ENCODE measurements around the gene PPP2R5C. TPM values are rescaled to one million over a fixed set of nuclear protein-coding genes. Genes with fewer than 3 reads are reported as not detected.

Gene PPP2R5C
- total RNA-seq, 2 donors from 2014 or later = 146 to 153 TPM

DNA sequence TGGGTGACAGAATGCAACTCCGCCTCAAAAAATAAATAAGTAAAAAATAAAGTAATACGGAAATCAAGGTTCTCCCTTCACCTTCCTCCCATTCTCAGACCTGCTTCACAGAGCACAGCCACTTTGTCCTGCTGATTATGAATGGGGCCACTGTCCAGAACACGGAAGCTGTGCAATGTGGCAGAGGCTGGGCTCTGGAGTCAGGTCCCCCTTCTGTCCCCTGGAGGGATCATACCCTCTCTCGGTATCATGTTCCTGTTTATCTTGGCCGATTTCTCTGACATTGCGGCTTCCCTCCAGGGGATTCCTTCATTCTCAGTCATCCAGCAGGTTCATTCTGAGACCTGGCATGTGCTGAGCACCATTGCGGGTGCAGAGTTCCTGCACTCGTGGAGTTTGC is 11.3 kb downstream of the PPP2R5C start:
- Histone ChIP-seq H3K4me1 (no peaks in the 10 kb centered on the region), H3K4me3 (no peak overlapping the region), H3K36me3 (no peaks in the 10 kb centered on the region), H3K27ac (no peak overlapping the region), H3K9me3 (no peaks in the 10 kb centered on the region), H3K9ac (ENCODE audit: low read depth in 2 of 2, low read length in 2 of 2) (no peak overlapping the region), H3K27me3 (no peaks in the 10 kb centered on the region)
- DNase-seq = no peak
- intact Hi-C loops (cut with DNase I) = no loop called here
- TF ChIP-seq, protein P1, sequence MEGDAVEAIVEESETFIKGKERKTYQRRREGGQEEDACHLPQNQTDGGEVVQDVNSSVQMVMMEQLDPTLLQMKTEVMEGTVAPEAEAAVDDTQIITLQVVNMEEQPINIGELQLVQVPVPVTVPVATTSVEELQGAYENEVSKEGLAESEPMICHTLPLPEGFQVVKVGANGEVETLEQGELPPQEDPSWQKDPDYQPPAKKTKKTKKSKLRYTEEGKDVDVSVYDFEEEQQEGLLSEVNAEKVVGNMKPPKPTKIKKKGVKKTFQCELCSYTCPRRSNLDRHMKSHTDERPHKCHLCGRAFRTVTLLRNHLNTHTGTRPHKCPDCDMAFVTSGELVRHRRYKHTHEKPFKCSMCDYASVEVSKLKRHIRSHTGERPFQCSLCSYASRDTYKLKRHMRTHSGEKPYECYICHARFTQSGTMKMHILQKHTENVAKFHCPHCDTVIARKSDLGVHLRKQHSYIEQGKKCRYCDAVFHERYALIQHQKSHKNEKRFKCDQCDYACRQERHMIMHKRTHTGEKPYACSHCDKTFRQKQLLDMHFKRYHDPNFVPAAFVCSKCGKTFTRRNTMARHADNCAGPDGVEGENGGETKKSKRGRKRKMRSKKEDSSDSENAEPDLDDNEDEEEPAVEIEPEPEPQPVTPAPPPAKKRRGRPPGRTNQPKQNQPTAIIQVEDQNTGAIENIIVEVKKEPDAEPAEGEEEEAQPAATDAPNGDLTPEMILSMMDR (IDR thresholded peaks at IDR 0.05) = no peak

DNA sequence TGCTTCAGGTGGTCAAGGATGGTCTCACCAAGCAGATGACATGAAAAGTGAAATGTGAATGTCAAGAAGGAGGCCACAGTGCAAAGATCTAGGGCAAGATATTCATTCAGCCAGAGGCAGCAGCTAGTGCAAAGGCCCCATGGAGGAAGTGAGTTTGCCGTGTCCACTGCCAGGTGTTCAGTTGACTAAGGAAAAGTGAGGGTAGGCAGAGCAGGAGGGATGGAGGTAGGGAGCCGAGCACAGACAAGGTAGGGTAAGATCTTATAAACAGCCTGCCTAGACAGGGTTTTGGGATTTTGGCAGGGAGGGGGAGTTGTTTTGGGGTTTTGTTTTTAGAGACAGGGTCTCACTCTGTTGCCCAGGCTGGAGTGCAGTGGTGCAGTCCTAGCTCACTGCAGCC is 11.9 kb downstream of the PPP2R5C start:
- DNase-seq = no peak
- Histone ChIP-seq H3K36me3 (no peaks in the 10 kb centered on the region), H3K9me3 (no peaks in the 10 kb centered on the region), H3K27ac (no peak overlapping the region), H3K4me3 (no peak overlapping the region), H3K4me1 (no peaks in the 10 kb centered on the region), H3K27me3 (no peaks in the 10 kb centered on the region), H3K9ac (ENCODE audit: low read depth in 2 of 2, low read length in 2 of 2) (no peak overlapping the region)
- TF ChIP-seq, protein P1 (IDR thresholded peaks at IDR 0.05) = no peak
- intact Hi-C loops (cut with DNase I) = no loop called here

DNA sequence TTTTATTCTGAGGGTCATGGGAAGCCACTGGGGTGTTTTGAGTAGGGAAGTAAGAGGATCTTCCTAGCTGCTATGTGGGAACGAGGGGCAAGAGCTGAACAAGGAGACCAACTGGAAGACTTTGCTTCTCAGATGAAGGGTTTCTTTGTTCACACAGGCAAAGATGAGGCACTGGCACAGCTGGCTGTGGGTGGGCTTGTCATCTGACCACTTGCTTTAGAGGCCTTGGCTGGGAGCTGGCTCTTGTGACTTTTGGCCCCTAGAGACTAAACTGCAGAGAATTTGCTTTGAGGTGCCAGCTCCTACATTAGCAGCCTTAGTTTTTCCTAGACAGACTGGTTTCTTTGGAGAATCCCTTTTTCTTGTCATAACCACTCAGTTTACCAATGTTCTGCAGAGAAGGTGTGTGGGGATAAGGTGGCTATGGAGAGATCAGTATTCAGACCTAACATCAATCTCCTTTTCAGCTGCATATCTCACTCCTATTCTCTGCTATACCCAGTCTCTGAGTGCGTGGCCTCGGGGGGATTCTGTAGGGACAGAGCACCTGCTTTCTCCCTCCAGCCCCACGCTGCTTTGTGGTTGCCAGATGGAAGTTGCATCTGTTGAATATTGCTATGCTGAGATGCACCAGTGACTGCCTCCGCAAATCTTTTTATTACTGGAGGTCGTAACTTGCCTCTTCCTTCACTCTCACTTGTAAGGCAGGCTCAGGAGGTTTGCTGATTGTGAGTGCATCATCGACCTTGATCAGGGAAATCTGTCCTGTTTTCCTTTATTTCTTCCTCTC is 12.7 kb downstream of the PPP2R5C start:
- Histone ChIP-seq H3K4me1 (no peaks in the 10 kb centered on the region), H3K4me3 (no peak overlapping the region), H3K9ac (ENCODE audit: low read depth in 2 of 2, low read length in 2 of 2) (no peak overlapping the region), H3K27me3 (no peaks in the 10 kb centered on the region), H3K9me3 (no peaks in the 10 kb centered on the region), H3K36me3 (no peaks in the 10 kb centered on the region), H3K27ac (no peak overlapping the region)
- TF ChIP-seq, protein P1 (IDR thresholded peaks at IDR 0.05) = no peak
- intact Hi-C loops (cut with DNase I) = no loop called here
- DNase-seq = no peak

DNA sequence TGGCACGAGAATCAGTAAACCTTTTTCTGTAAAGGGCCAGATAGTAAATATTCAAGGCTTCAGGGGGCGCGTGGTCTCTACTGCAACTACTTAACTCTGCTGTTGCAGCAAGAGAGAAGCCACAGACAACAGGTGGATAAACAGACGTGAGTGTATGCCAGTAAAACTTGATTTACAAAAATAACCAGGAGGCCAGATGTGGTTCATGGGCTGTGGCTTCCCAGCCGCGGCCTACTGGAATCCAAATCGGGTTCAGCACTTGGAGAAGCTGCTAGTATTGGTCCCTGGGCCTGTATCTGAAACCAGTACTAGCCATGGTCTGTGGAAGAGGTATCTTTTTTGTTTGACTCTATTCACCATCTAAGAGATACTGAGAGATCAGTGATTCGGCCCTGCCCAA is 13.3 kb downstream of the PPP2R5C start:
- Histone ChIP-seq H3K9me3 (no peaks in the 10 kb centered on the region), H3K27ac (no peak overlapping the region), H3K27me3 (no peaks in the 10 kb centered on the region), H3K9ac (ENCODE audit: low read depth in 2 of 2, low read length in 2 of 2) (no peak overlapping the region), H3K4me1 (no peaks in the 10 kb centered on the region), H3K36me3 (no peaks in the 10 kb centered on the region), H3K4me3 (no peak overlapping the region)
- DNase-seq = no peak
- TF ChIP-seq, protein P1 (IDR thresholded peaks at IDR 0.05) = no peak
- intact Hi-C loops (cut with DNase I) = no loop called here

DNA sequence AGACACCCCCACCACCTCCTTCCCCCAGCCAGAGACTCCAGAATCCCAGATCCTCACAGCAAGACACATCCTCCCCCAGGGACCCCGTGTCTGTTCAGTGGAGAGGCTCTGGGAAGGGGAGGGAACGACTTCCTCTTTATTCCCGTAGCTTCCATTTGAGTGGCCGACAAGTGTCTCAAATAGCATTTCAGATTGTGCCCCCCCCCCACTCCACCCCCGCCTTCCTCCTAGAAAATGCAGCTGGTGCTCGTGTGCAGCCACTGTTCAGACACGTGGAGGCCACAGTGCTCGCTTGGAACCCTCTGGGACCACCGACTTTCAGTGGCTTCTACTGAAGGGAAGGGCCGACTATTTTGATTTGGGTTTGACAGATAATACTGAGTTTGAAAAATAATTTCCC is 14.3 kb downstream of the PPP2R5C start:
- no peak for DNase-seq
- Histone ChIP-seq H3K9ac (ENCODE audit: low read depth in 2 of 2, low read length in 2 of 2) (no peak overlapping the region), H3K27me3 (no peaks in the 10 kb centered on the region), H3K27ac (no peak overlapping the region), H3K36me3 (no peaks in the 10 kb centered on the region), H3K9me3 (no peaks in the 10 kb centered on the region), H3K4me3 (no peak overlapping the region), H3K4me1 (peaks cover 3% of the 10 kb centered on the region)
- intact Hi-C loops (cut with DNase I) = no loop called here
- TF ChIP-seq, protein P1 (IDR thresholded peaks at IDR 0.05) = no peak

Measured in colonic mucosa (tissue), 4 donors.